GM12878 (cell line): ENCODE results near the gene APOC1. TPM values are rescaled to one million over a fixed set of nuclear protein-coding genes. Genes with fewer than 3 reads are reported as not detected.
"Not testable (repeated sequence)": the region's sequence is repeated elsewhere in the genome, so short reads cannot be mapped to it uniquely, and the experiment has no call there.

Source experiments
- ATAC-seq: fragments of 200-7000 bp; cut with Tn5 transposase; 3 replicates; pipeline ENCODE4 v1.9.1; 2020; ENCODE audit warnings: mild to moderate bottlenecking, moderate library complexity
- BruUV-seq: library from RNA; stranded (reverse); fragments of 400-500 nt; replicated peaks from 2 replicates; lab custom pipeline; 2021; lab: Mats Ljungman, UMichigan
- CTCF ChIA-PET: fragments of 300-600 bp; sonication (Branson Sonifier 250); formaldehyde crosslinking; extraction: SDS; loops from one replicate; lab custom pipeline; 2021; ENCODE audit warnings: inconsistent platforms; lab: Yijun Ruan, JAX
- POLR2A ChIA-PET: fragments of 350-600 bp; formaldehyde crosslinking; extraction: SDS; loops from one replicate; lab custom pipeline; 2021; ENCODE audit warnings: inconsistent platforms; lab: Charles Lee
- RAD21 ChIA-PET: fragments of 300-600 bp; sonication (Branson Sonifier 250); formaldehyde crosslinking; loops from one replicate; lab custom pipeline; 2023; ENCODE audit warnings: antibody characterized with exemption; ENCODE audit not compliant: unreplicated experiment; lab: Charles Lee
- SMC1A ChIA-PET: fragments of 300-600 bp; sonication (Branson Sonifier 250); formaldehyde crosslinking; loops from one replicate; lab custom pipeline; 2023; ENCODE audit not compliant: unreplicated experiment, uncharacterized antibody; lab: Charles Lee
- DNase-seq: peaks from one replicate; pipeline ENCODE4 v3.0.0-alpha.2; 2011; ENCODE audit warnings: low read depth, low spot score
- FAIRE-seq: peaks from 3 replicates; lab custom pipeline; 2011; peaks lifted over from hg19 to GRCh38; lab: Jason Lieb, UNC
- H2AFZ ChIP-seq: 2 replicates; pipeline ENCODE4 v1.6.0; 2011; ENCODE audit warnings: low read depth, low read length, control low read depth; ENCODE audit not compliant: control insufficient read depth
- H3K27ac ChIP-seq: 2 replicates; pipeline ENCODE4 v1.5.1; 2011; ENCODE audit warnings: control low read depth; ENCODE audit not compliant: control insufficient read depth, insufficient read depth
- H3K27me3 ChIP-seq, 2 experiments: replicated peaks in 1 of 2; 2 replicates each; pipeline versions ENCODE4 v1.6.0 to v1.6.1; 2011; ENCODE audit warnings: low read length in 1 of 2; ENCODE audit not compliant: control insufficient read depth in 2 of 2, insufficient read depth in 2 of 2
- H3K36me3 ChIP-seq, 2 experiments: 2 replicates each; pipeline ENCODE4 v1.5.1; 2011; ENCODE audit warnings: low read length in 1 of 2; ENCODE audit not compliant: control insufficient read depth in 2 of 2, insufficient read depth in 2 of 2
- H3K4me1 ChIP-seq: 2 replicates; pipeline ENCODE4 v1.6.1; 2011; ENCODE audit warnings: mild to moderate bottlenecking, low read length, moderate library complexity, mixed read lengths; ENCODE audit not compliant: control insufficient read depth, insufficient read depth
- H3K4me2 ChIP-seq: 2 replicates; pipeline ENCODE4 v1.6.0; 2011; ENCODE audit warnings: control low read depth; ENCODE audit not compliant: control insufficient read depth, insufficient read depth
- H3K4me3 ChIP-seq: fragments of 200-600 bp; sonication (generic); 2 replicates; pipeline ENCODE4 v1.5.1; 2016
- H3K79me2 ChIP-seq: 2 replicates; pipeline ENCODE4 v1.6.0; 2011; ENCODE audit warnings: low read length; ENCODE audit not compliant: control insufficient read depth, insufficient read depth
- H3K9ac ChIP-seq: 2 replicates; pipeline ENCODE4 v1.8.0; 2011; ENCODE audit warnings: low read length, control low read depth, mixed read lengths; ENCODE audit not compliant: control insufficient read depth, insufficient read depth
- H3K9me3 ChIP-seq: replicated peaks from 3 replicates; pipeline ENCODE4 v1.5.1; 2011; ENCODE audit warnings: mild to moderate bottlenecking, low read length; ENCODE audit not compliant: control insufficient read depth, insufficient read depth
- H4K20me1 ChIP-seq: 2 replicates; pipeline ENCODE4 v1.6.0; 2011; ENCODE audit not compliant: control insufficient read depth, insufficient read depth
- BCL3 ChIP-seq: IDR thresholded peaks from 2 replicates; pipeline ENCODE4 v1.6.1; 2011; ENCODE audit warnings: borderline replicate concordance, low read depth, mild to moderate bottlenecking, moderate library complexity, low read length; ENCODE audit not compliant: insufficient read depth, poor library complexity, severe bottlenecking
- BCLAF1 ChIP-seq: fragments of 450-650 bp; IDR thresholded peaks from 2 replicates; pipeline ENCODE4 v1.6.1; 2017; ENCODE audit warnings: antibody characterized with exemption, mild to moderate bottlenecking, moderate library complexity
- WGBS: methylation state at CpG from one replicate; pipeline ENCODE4 v1.1.6; 2016; ENCODE audit warnings: low lambda C conversion rate; ENCODE audit not compliant: insufficient replicate concordance, insufficient coverage; ENCODE audit errors: missing lambda C conversion rate; 5-methylcytosine and 5-hydroxymethylcytosine counted together
- in situ Hi-C: fragments of 300-500 bp; cut with MboI; formaldehyde crosslinking; loops from 9 replicates; pipeline ENCODE4 v1.14.3; 2018; ENCODE audit warnings: mixed read lengths
- intact Hi-C: fragments of 100-400 bp; cut with micrococcal nuclease; formaldehyde crosslinking; loops from one replicate; pipeline ENCODE4 v1.14.2; 2022; ENCODE audit not compliant: unreplicated experiment
- polyA plus RNA-seq, 11 experiments: library from polyadenylated mRNA; depleted of rRNA in 4 of 11; unstranded in 6 of 11; stranded (reverse) in 5 of 11; fragments of >200 nt; fragmentation: Nextera tagmentation in 4 of 11; fragmentation: Illumina TruSeq in 1 of 11; extraction: Ambion mirVana in 4 of 11; extraction: Trizol in 1 of 11; gene quantifications; 1 replicate in 1 of 11; 2 replicates in 10 of 11; pipeline versions ENCODE4 v1.2.1 to v1.2.3, GENCODE V29; 2011 to 2016; ENCODE audit warnings: inconsistent platforms in 2 of 11, missing spikeins in 2 of 11, low read depth in 1 of 11
- total RNA-seq, 4 experiments: library from RNA; depleted of rRNA in 3 of 4; stranded (reverse); fragments of >200 nt in 3 of 4; fragmentation: Illumina TruSeq in 1 of 4; extraction: Trizol in 1 of 4; gene quantifications; 2 replicates each; pipeline versions ENCODE4 v1.2.1 to v1.2.3, GENCODE V29; 2013 to 2021

The APOC1 gene
- total and polyA plus RNA-seq, 10 of the 15 experiments (the other 5 are each of a cell fraction or from before 2014, with no cell fraction given) = 0.73 to 4.0 (median 2.6) TPM

GRCh38 chr19:44887648-44888047 is 26.8 kb upstream of the APOC1 start (continued):
- TF ChIP-seq BCL3 = no peak
- TF ChIP-seq BCLAF1 = no peak

- H3K4me1 ChIP-seq = peaks cover 19% of the 10 kb centered on the region
- in situ Hi-C loops, FAIRE-seq, H2AFZ ChIP-seq, RAD21 ChIA-PET, POLR2A ChIA-PET, H3K9ac ChIP-seq, H3K4me2 ChIP-seq, H3K36me3 ChIP-seq, H3K27ac ChIP-seq, DNase-seq, intact Hi-C loops, CTCF ChIA-PET, H3K4me3 ChIP-seq, H4K20me1 ChIP-seq, ATAC-seq, BruUV-seq, H3K27me3 ChIP-seq, H3K9me3 ChIP-seq: not testable (repeated sequence)
- 86% methylated on average over 4 of the region's 5 CpGs for WGBS
- H3K79me2 ChIP-seq = peaks cover 23% of the 10 kb centered on the region
- SMC1A ChIA-PET = interaction anchor here (0.6 kb wide), 1 partner anchor 212 kb away, joined by 3 read pairs; no protein-coding TSS in a partner anchor
Observed at GRCh38 chr19:44888335-44888734, 26.1 kb upstream of the APOC1 start.
